Activated T-cell treated with anti-CD3 and anti-CD28 coated beads for 4 hours (primary cell): ENCODE results near the gene PRIM1.
"Not testable (repeated sequence)": the region's sequence is repeated elsewhere in the genome, so short reads cannot be mapped to it uniquely, and the experiment has no call there.

Experiments used
- DNase-seq: peaks from one replicate; pipeline ENCODE4 v3.0.0-alpha.2; 2020

The PRIM1 gene

GRCh38 chr12:56716458-56716857, 35.7 kb downstream of the PRIM1 start:
- no peak for DNase-seq

- DNase-seq = no peak
Measured at GRCh38 chr12:56715798-56716197, 36.3 kb downstream of the PRIM1 start.

GRCh38 chr12:56714431-56714929, 37.6 kb downstream of the PRIM1 start:
- DNase-seq = no peak

- no peak for DNase-seq
Measured at GRCh38 chr12:56713345-56713744, 38.8 kb downstream of the PRIM1 start.

- no peak for DNase-seq
Measured at GRCh38 chr12:56709759-56710376, 42.3 kb downstream of the PRIM1 start.

GRCh38 chr12:56704522-56704921, 47.6 kb downstream of the PRIM1 start:
- DNase-seq = not testable (repeated sequence)

- no peak for DNase-seq
Measured at GRCh38 chr12:56699020-56699661, 53.0 kb downstream of the PRIM1 start.

GRCh38 chr12:56695327-56696101, 56.6 kb downstream of the PRIM1 start:
- DNase-seq = no peak

- DNase-seq = no peak
Measured at GRCh38 chr12:56694161-56694560, 58.0 kb downstream of the PRIM1 start.

GRCh38 chr12:56688846-56689109, 63.3 kb downstream of the PRIM1 start:
- no peak for DNase-seq

GRCh38 chr12:56688129-56688845, 63.8 kb downstream of the PRIM1 start, which contains the start of gene PTGES3:
Gene PTGES3 (minus strand): TSS chr12:56688284. CDS start chr12:56687999, 285 bp downstream.
- peak; percentile 94 for DNase-seq

- peak; percentile 42 for DNase-seq
Measured at GRCh38 chr12:56687223-56688128, 64.6 kb downstream of the PRIM1 start.

GRCh38 chr12:56684745-56685359, 67.3 kb downstream of the PRIM1 start:
- DNase-seq = no peak

GRCh38 chr12:56682323-56682722, 69.8 kb downstream of the PRIM1 start:
- DNase-seq = no peak
